Fibroblast of peridontal ligament (primary cell): ENCODE results near the gene PLEKHB1.

ENCODE experiments used
- DNase-seq: peaks from one replicate; pipeline ENCODE4 v3.0.0-alpha.2; 2010; ENCODE audit errors: extremely low read depth

Gene PLEKHB1

DNA sequence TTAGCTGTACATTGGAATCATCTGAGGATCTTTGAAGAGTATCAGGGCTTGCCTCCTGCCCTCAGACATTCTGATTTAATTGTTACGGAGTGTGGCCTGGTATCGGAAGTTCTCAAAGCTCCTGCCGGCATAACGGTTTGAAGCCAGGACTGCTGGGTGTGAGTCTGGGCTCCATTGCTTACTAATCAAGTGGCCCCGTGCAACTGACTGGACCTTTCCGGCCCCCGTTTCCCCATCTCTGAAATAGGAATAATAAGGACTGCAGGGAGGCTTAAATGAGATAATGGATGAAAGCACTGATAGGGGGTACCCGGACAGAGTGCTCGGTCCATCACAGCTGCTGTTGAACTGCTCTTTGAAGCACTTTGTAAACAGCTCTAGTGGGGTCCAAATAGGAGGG lies 1.7 kb downstream of the PLEKHB1 start:
- no peak for DNase-seq

DNA sequence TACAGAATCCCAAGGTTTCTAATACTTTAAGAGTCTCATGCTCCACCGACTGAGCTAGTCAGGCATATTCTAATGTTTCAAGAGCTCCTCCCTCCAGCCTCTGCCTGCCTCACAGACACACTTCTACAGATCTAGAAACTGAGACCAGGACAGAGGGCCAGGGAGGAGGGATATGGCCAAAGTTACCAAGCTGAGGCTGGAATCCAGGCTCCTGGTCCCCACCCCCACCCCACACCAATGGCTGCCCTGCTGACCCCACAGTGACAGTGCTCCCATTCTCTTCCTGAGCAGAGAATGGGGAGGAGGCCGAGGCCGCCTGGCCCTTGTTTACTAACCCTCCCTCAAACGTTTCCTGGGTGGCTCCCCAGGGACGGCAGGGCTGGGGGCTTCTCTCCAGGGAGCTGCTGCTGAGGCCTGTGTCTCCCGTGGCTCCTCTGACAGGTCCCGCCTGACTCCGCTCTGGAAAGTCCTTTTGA lies 2.2 kb downstream of the PLEKHB1 start:
- DNase-seq, result no peak

- DNase-seq, result no peak
Measured at GRCh38 chr11:73649206-73649605, 2.8 kb downstream of the PLEKHB1 start.

DNA sequence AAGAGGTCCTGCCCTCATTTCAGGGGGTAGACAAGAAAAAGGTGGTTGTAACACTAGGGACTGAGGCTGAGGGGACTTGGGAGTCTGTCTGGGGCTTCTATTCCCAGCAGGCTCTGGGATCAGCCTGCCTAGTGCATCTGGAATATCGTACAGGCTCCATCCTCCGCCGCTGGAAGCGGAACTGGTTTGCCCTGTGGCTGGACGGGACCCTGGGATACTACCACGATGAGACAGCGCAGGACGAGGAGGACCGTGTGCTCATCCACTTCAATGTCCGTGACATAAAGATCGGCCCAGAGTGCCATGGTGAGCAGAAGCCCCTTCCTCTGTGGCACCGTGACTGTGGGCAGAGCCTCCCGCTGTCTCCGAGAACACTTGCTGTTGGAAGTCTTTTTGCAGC lies 4.0 kb downstream of the PLEKHB1 start:
- no peak for DNase-seq

- no peak for DNase-seq
Measured at GRCh38 chr11:73651252-73651651, 4.9 kb downstream of the PLEKHB1 start.

GRCh38 chr11:73651661-73652045 lies 5.3 kb downstream of the PLEKHB1 start:
- DNase-seq, result no peak

GRCh38 chr11:73652046-73652730 lies 5.8 kb downstream of the PLEKHB1 start:
- DNase-seq, result no peak

DNA sequence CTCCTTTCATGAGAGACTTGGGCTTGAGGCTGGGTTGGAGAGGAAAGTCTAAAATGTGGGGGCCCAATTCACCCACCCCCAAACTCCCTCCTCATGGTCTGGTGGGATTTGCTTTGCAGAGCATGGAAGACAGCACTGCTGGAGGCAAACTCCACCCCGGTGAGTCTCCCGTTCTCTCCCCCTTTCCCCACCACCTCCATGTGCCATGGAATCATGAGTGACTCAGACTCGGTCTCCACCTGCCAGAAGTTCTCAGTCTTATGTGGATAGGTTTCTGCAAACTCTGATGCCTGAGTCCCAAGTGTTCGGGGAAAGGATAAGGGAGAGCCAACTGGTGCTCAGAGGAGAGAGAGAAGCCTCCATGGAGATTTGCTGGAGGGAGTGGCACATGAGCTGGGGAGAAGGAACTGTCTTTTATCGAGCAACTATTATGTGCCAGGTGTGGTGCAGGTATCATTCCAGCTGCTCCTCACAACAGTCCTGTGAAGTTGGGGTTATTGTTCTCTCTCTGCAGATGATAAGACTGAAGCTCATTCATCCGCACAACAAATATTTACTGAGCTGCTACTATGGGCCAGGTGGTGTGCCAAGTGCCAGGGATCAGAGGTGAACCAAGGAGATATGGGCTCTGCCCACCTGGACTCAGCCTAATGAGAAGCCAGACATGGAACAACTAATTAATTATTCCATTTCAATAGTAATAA lies 6.6 kb downstream of the PLEKHB1 start:
- DNase-seq, result no peak

GRCh38 chr11:73653996-73654395 lies 7.6 kb downstream of the PLEKHB1 start:
- DNase-seq, result no peak

DNA sequence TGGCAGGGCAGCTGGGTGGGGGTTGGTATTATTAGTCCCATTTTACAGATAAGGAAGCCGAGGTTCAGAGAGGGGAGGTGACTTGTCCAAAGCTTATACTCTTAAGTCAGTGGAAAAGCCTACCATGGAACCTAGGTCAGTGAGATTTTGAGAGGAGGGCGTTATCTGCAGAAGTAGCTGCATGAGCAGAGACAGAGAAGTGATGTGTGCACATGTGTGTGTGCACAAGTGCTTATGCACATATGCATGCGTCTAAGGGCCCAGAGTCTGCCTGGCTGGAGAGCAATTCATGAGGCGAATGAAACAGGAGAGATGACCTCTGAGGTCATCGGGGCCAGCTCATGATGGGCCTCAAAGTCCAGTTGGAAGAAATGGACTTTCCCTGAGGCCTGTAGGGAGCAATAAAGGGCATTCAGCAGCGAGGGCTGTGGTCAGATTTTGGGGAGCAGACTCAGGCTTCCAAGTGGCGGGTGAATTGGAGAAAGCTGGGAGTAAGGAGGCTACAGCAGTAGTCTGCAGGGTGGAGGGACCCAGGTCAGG lies 8.2 kb downstream of the PLEKHB1 start:
- no peak for DNase-seq

- no peak for DNase-seq
Measured at GRCh38 chr11:73655686-73656085, 9.3 kb downstream of the PLEKHB1 start.

- DNase-seq, result no peak
Measured at GRCh38 chr11:73656985-73657384, 10.6 kb downstream of the PLEKHB1 start.

DNA sequence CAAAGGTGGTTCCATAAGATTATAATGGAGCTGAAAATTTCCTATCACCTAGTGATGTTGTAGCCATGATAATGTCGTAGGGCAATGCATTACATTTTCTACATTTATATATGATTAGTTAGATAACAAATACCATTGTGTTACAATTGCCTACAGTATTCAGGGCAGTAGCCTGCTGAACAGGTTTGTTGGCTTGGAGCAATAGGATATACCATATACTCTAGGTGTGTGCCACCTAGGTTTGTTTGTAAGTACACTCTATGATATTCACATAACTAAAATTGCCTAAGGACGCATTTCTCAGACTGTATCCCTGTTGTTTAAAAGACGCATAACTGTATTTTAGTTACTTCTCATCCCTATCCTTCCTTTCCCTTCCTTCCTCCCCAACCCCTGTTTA lies 13.6 kb downstream of the PLEKHB1 start:
- no peak for DNase-seq

GRCh38 chr11:73660497-73661034 lies 14.2 kb downstream of the PLEKHB1 start:
- DNase-seq, result no peak

DNA sequence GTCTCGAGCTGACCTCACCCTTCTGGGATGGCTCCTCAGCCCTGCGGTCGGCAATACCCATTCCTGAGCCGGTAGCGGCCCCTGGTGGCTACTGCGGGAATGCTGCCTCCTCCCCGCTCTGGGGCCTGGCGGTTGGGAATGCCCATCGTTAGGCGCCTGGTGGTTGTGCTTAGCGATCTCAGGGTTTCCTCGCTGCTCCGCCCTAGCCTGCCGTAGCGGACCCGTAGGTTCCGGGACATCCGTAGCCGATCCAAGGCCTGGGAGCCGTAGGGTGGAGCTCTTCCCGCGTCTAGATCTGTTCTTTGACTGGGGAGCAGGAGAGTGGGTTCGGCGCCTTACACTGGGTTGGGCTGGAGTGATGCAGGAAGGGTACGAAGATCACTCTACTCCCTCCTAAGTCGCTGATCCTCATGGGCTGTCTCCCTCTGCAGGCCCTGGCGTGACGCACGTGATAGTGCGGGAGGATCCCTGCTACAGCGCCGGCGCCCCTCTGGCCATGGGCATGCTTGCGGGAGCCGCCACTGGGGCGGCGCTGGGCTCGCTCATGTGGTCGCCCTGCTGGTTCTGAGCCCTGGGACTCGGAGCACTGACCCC lies 14.8 kb downstream of the PLEKHB1 start:
- peak; percentile 79 for DNase-seq

GRCh38 chr11:73662445-73663157 lies 16.2 kb downstream of the PLEKHB1 start:
- DNase-seq, result no peak

DNA sequence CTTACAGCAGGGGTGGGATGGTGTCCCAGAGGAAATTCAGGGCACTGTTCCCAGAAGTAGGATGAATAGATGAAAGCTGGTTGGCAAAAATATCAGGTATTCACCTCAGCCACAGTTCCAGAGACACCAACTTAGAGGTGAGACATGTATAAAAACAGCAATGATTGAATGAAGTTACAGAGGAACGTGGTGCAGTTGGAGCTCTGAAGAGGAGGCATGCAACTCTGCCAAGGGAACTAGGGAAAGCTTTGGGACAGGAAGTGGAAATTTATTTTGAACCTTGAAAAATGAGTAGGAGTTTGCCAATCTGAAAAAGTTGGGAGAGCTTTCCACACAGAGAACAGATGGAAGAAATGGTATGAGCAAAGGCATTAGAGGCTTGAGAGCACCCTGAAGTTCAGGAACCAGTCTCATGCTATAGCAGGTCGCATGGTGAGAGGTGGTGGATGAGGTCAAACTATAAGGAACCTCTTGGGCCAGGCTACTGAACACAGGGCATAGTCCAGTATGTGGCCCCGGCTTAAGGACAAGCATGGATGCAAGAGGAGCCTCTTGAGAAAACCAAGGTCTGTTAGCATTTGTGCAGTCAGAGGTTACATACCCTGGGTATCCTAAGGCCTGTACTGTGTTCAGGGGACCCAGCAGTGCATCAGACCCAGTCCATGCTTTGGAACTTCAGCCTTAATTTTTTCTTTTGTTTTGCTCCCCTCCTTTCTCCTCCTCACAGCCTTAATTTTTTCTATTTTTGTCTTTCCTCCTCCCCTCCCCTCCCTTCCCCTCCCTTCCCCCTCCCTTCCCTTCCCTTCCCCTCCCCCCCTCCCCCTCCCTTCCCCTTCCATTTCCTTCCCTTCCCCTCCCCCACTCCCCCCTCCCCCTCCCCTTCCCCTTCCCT lies 17.5 kb downstream of the PLEKHB1 start:
- no peak for DNase-seq

- DNase-seq, result no peak
Measured at GRCh38 chr11:73664877-73665276, 18.5 kb downstream of the PLEKHB1 start.

DNA sequence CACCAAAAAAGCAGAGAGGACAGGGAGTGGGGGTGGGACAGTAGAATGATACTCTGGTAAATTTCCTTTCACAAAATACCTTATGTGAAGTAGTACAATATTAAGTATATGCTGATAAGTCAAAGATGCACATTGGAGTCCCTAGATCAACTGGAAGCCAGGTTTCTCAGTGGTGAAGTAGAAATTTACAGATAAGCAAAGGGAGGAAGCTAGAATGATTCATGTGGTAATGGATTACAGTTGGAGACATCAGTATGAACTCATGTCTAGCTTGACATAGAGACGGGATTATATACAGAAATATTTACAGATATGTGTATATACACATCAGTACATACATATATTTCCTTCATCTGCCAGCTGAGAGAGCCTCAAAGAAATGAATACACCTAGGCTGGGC lies 21.5 kb downstream of the PLEKHB1 start:
- no peak for DNase-seq

DNA sequence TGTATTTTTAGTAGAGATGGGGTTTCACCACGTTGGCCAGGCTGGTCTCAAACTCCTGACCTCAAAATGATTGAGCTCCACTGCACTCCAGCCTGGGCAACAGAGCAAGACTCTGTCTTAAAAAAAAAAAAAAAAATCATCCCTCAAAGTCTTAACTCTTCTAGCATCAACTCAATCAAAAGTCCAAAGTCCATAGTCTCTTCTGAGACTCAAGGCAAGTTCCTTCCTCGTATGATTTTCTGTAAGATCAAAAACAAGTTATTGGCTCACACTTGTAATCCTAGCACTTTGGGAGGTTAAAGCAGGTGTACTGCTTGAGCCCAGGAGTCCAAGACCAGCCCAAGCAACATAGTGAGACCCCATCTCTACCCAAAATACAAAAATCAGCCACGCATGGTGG lies 24.4 kb downstream of the PLEKHB1 start:
- no peak for DNase-seq

DNA sequence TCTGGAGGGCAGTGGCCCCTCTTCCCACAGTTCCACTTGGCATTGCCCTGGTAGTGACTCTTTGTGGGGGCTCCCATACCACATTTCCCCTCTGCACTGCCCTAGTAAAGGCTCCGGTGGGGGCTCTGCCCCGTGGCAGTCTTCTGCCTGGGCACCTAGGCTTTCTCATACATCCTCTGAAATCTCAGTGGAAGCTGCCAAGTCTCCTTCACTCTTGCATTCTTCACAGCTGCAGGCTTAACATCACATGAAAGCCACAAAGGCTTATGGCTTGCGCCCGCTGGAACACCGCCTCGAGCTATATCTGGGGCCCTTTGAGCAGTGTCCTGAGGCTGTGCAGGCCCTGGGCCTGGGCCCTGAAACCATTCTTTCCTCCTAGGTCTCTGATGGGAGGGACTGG lies 25.3 kb downstream of the PLEKHB1 start:
- no peak for DNase-seq
